Caco-2 (cell line): ENCODE data around the gene ATCAY. TPM values are rescaled to one million over a fixed set of nuclear protein-coding genes. Genes with fewer than 3 reads are reported as not detected.

Source experiments
- BruUV-seq: library from RNA; stranded (reverse); fragments of 400-500 nt; replicated peaks from 2 replicates; lab custom pipeline; 2021; lab: Mats Ljungman, UMichigan
- CTCF ChIA-PET: fragments of 300-600 bp; sonication (Branson Sonifier 250); formaldehyde crosslinking; loops from one replicate; lab custom pipeline; 2022; ENCODE audit warnings: antibody characterized with exemption; lab: Charles Lee
- POLR2A ChIA-PET: fragments of 300-600 bp; sonication (Branson Sonifier 250); formaldehyde crosslinking; loops from one replicate; lab custom pipeline; 2022; ENCODE audit warnings: antibody characterized with exemption; lab: Charles Lee
- DNase-seq, 2 experiments: peaks; one replicate each; pipeline versions ENCODE4 v3.0.0 to v3.0.0-alpha.2; 2020 to 2022
- H3K27me3 ChIP-seq: replicated peaks from 2 replicates; pipeline ENCODE4 v1.6.0; 2011; ENCODE audit warnings: low read length; ENCODE audit not compliant: control insufficient read depth, insufficient read depth
- H3K36me3 ChIP-seq: 2 replicates; pipeline ENCODE4 v1.5.1; 2011; ENCODE audit warnings: low read length; ENCODE audit not compliant: control insufficient read depth, insufficient read depth
- H3K4me1 ChIP-seq: fragments of 250-450 bp; sonication (Bioruptor Pico); 2 replicates; pipeline ENCODE4 v1.5.1; 2020; ENCODE audit warnings: mild to moderate bottlenecking
- H3K4me3 ChIP-seq: 2 replicates; pipeline ENCODE4 v1.5.1; 2011; ENCODE audit warnings: low read depth, mild to moderate bottlenecking, control low read depth, low read length
- H3K9me3 ChIP-seq: fragments of 250-450 bp; sonication (Bioruptor Pico); 2 replicates; pipeline ENCODE4 v1.5.1; 2020; ENCODE audit warnings: mild to moderate bottlenecking, moderate library complexity
- H3K27ac Mint-ChIP-seq: one replicate; pipeline ENCODE4 v1.8.0; 2022; ENCODE audit warnings: mixed read lengths; ENCODE audit not compliant: unreplicated experiment
- H3K27me3 Mint-ChIP-seq: one replicate; pipeline ENCODE4 v1.8.0; 2022; ENCODE audit warnings: mixed read lengths; ENCODE audit not compliant: insufficient read depth, unreplicated experiment
- H3K36me3 Mint-ChIP-seq: one replicate; pipeline ENCODE4 v1.8.0; 2022; ENCODE audit warnings: mild to moderate bottlenecking, mixed read lengths; ENCODE audit not compliant: insufficient read depth, unreplicated experiment
- H3K4me1 Mint-ChIP-seq: one replicate; pipeline ENCODE4 v1.8.0; 2022; ENCODE audit warnings: low read depth, mixed read lengths; ENCODE audit not compliant: unreplicated experiment
- H3K4me3 Mint-ChIP-seq: one replicate; pipeline ENCODE4 v1.8.0; 2022; ENCODE audit warnings: mild to moderate bottlenecking, moderate library complexity, mixed read lengths; ENCODE audit not compliant: unreplicated experiment
- H3K9me3 Mint-ChIP-seq: one replicate; pipeline ENCODE4 v1.8.0; 2022; ENCODE audit warnings: mixed read lengths; ENCODE audit not compliant: unreplicated experiment
- CTCF ChIP-seq, 2 experiments: fragments of 200-600 bp in 1 of 2; IDR thresholded peaks; 1 replicate in 1 of 2; 2 replicates in 1 of 2; pipeline versions ENCODE4 v1.5.1 to v1.8.0; 2011 to 2022; ENCODE audit warnings: antibody characterized with exemption in 1 of 2, control low read depth in 1 of 2, inconsistent platforms in 1 of 2, low read depth in 1 of 2, low read length in 1 of 2, mild to moderate bottlenecking in 1 of 2, moderate library complexity in 1 of 2; ENCODE audit not compliant: insufficient read depth in 1 of 2, severe bottlenecking in 1 of 2, unreplicated experiment in 1 of 2
- intact Hi-C: fragments of 100-400 bp; cut with micrococcal nuclease; formaldehyde crosslinking; loops from one replicate; pipeline ENCODE4 v1.10.0; 2022; ENCODE audit not compliant: unreplicated experiment
- total RNA-seq: library from RNA; stranded (reverse); gene quantifications from 2 replicates; pipeline ENCODE4 v1.2.3, GENCODE V29; 2022

The ATCAY gene
- total RNA-seq, 1 experiment from 2014 or later = not detected

GRCh38 chr19:3832001-3832400 is 48.5 kb upstream of the ATCAY start:
- no TSS peak for BruUV-seq
- DNase-seq = no peak
- TF ChIP-seq CTCF (IDR thresholded peaks at IDR 0.05; ENCODE audit: insufficient read depth in 1 of 2, low read depth in 1 of 2, low read length in 1 of 2, severe bottlenecking in 1 of 2, unreplicated experiment in 1 of 2) = no peak
- intact Hi-C loops = no loop called here
- POLR2A ChIA-PET = no interaction called here
- H3K27ac Mint-ChIP-seq = no peak overlapping the region
- H3K4me3 ChIP-seq = no peak overlapping the region
- H3K36me3 ChIP-seq = no peaks in the 10 kb centered on the region
- no peaks in the 10 kb centered on the region for H3K36me3 Mint-ChIP-seq
- H3K4me1 Mint-ChIP-seq = no peaks in the 10 kb centered on the region
- no peaks in the 10 kb centered on the region for H3K9me3 ChIP-seq
- no peaks in the 10 kb centered on the region for H3K4me1 ChIP-seq
- no peaks in the 10 kb centered on the region for H3K27me3 ChIP-seq
- no peaks in the 10 kb centered on the region for H3K27me3 Mint-ChIP-seq
- H3K9me3 Mint-ChIP-seq = no peaks in the 10 kb centered on the region
- CTCF ChIA-PET = no interaction called here
- no peak overlapping the region for H3K4me3 Mint-ChIP-seq

GRCh38 chr19:3833578-3834348 is 46.7 kb upstream of the ATCAY start:
- TF ChIP-seq CTCF (IDR thresholded peaks at IDR 0.05; ENCODE audit: insufficient read depth in 1 of 2, low read depth in 1 of 2, low read length in 1 of 2, severe bottlenecking in 1 of 2, unreplicated experiment in 1 of 2) = no peak
- ChIA-PET POLR2A (no interaction called here), CTCF (no interaction called here)
- Mint-ChIP-seq H3K9me3 (no peaks in the 10 kb centered on the region), H3K4me3 (no peak overlapping the region), H3K27me3 (no peaks in the 10 kb centered on the region), H3K27ac (no peak overlapping the region), H3K4me1 (no peaks in the 10 kb centered on the region), H3K36me3 (peaks cover 5% of the 10 kb centered on the region)
- H3K36me3 ChIP-seq = no peaks in the 10 kb centered on the region
- no peaks in the 10 kb centered on the region for H3K27me3 ChIP-seq
- no peak for DNase-seq
- H3K9me3 ChIP-seq = no peaks in the 10 kb centered on the region
- intact Hi-C loops = no loop called here
- H3K4me3 ChIP-seq = no peak overlapping the region
- no TSS peak for BruUV-seq
- no peaks in the 10 kb centered on the region for H3K4me1 ChIP-seq

GRCh38 chr19:3834349-3835054 is 46.0 kb upstream of the ATCAY start:
- ChIA-PET POLR2A (no interaction called here), CTCF (no interaction called here)
- Mint-ChIP-seq H3K27ac (no peak overlapping the region), H3K36me3 (peaks cover 6% of the 10 kb centered on the region), H3K9me3 (no peaks in the 10 kb centered on the region), H3K4me3 (no peak overlapping the region), H3K4me1 (no peaks in the 10 kb centered on the region), H3K27me3 (no peaks in the 10 kb centered on the region)
- Histone ChIP-seq H3K9me3 (no peaks in the 10 kb centered on the region), H3K4me3 (no peak overlapping the region), H3K4me1 (no peaks in the 10 kb centered on the region), H3K27me3 (no peaks in the 10 kb centered on the region), H3K36me3 (no peaks in the 10 kb centered on the region)
- BruUV-seq = no TSS peak
- no peak for DNase-seq
- intact Hi-C loops = no loop called here
- no peak for TF ChIP-seq CTCF (IDR thresholded peaks at IDR 0.05; ENCODE audit: insufficient read depth in 1 of 2, low read depth in 1 of 2, low read length in 1 of 2, severe bottlenecking in 1 of 2, unreplicated experiment in 1 of 2)
